GM13976 (cell line): ENCODE results near the gene BRD7.

Source experiments
- DNase-seq: peaks from one replicate; pipeline ENCODE4 v3.0.0; 2012; ENCODE audit warnings: low spot score
- CTCF ChIP-seq: IDR thresholded peaks from 2 replicates; pipeline ENCODE4 v1.5.1; 2012; ENCODE audit warnings: borderline replicate concordance, mild to moderate bottlenecking; ENCODE audit not compliant: insufficient read depth; ENCODE audit errors: extremely low read depth, missing control alignments, control extremely low read depth
- in situ Hi-C: fragments of 300-500 bp; cut with MboI; formaldehyde crosslinking; loops from one replicate; pipeline ENCODE4 v1.12.0; 2022; ENCODE audit warnings: low sequenced_read_pairs, mixed read lengths, inconsistent platforms; ENCODE audit not compliant: unreplicated experiment

The BRD7 gene

GRCh38 chr16:50270510-50271147 is 98.2 kb downstream of the BRD7 start:
- no peak for DNase-seq
- in situ Hi-C loops = no loop called here
- no peak for TF ChIP-seq CTCF

GRCh38 chr16:50269769-50270509 is 98.8 kb downstream of the BRD7 start:
- no peak for TF ChIP-seq CTCF
- in situ Hi-C loops = no loop called here
- no peak for DNase-seq

- in situ Hi-C loops = no loop called here
- DNase-seq = no peak
- TF ChIP-seq CTCF = no peak
Measured at GRCh38 chr16:50269061-50269705, 99.6 kb downstream of the BRD7 start.

GRCh38 chr16:50268352-50268751 is 100.4 kb downstream of the BRD7 start:
- no peak for DNase-seq
- in situ Hi-C loops = no loop called here
- TF ChIP-seq CTCF = no peak

- DNase-seq = no peak
- in situ Hi-C loops = no loop called here
- no peak for TF ChIP-seq CTCF
Measured at GRCh38 chr16:50267651-50268050, 101.1 kb downstream of the BRD7 start.

- in situ Hi-C loops = no loop called here
- TF ChIP-seq CTCF = no peak
- DNase-seq = no peak
Measured at GRCh38 chr16:50267151-50267631, 101.6 kb downstream of the BRD7 start.
